GM12891 (cell line): ENCODE measurements around the gene ARHGEF6.
A peak's percentile ranks its signal among the peaks of the same experiment; 100 is the strongest.

Experiments used
- DNase-seq: peaks from one replicate; pipeline ENCODE4 v3.0.0; 2011; ENCODE audit warnings: low spot score; ENCODE audit not compliant: insufficient read length
- FAIRE-seq: peaks from 2 replicates; lab custom pipeline; 2011; peaks lifted over from hg19 to GRCh38; lab: Jason Lieb, UNC
- PAX5 ChIP-seq: IDR thresholded peaks from 2 replicates; pipeline ENCODE4 v1.6.1; 2011; ENCODE audit warnings: low read length, moderate library complexity, mild to moderate bottlenecking; ENCODE audit not compliant: insufficient read depth, severe bottlenecking
- POLR2A ChIP-seq: IDR thresholded peaks from 2 replicates; pipeline ENCODE4 v1.6.1; 2011; ENCODE audit warnings: low read depth, low read length, control low read depth
- POLR2AphosphoS5 ChIP-seq: IDR thresholded peaks from 2 replicates; pipeline ENCODE4 v1.6.1; 2011; ENCODE audit warnings: low read depth, low read length, control low read depth
- POU2F2 ChIP-seq: IDR thresholded peaks from 2 replicates; pipeline ENCODE4 v1.6.1; 2011; ENCODE audit warnings: low read depth, mild to moderate bottlenecking, control low read depth, low read length, moderate library complexity
- SPI1 ChIP-seq: IDR thresholded peaks from 2 replicates; pipeline ENCODE4 v1.6.1; 2011; ENCODE audit warnings: low read depth, low read length, control low read depth
- TAF1 ChIP-seq: IDR thresholded peaks from 2 replicates; pipeline ENCODE4 v1.6.1; 2011; ENCODE audit warnings: low read depth, low read length, control low read depth

The ARHGEF6 gene

GRCh38 chrX:136635235-136635634, 145.5 kb downstream of the ARHGEF6 start:
- FAIRE-seq (peak; percentile 97), DNase-seq (no peak)
- TF ChIP-seq TAF1: no peak
- TF ChIP-seq POLR2A: no peak
- TF ChIP-seq SPI1: no peak
- no peak for TF ChIP-seq POLR2AphosphoS5
- no peak for TF ChIP-seq POU2F2
- no peak for TF ChIP-seq PAX5

- TF ChIP-seq SPI1 (no peak), TAF1 (no peak), POU2F2 (no peak), POLR2A (no peak), PAX5 (no peak), POLR2AphosphoS5 (no peak)
- FAIRE-seq (peak; percentile 56), DNase-seq (no peak)
Measured at GRCh38 chrX:136630881-136631280, 149.9 kb downstream of the ARHGEF6 start.

- peak; percentile 91 for FAIRE-seq
- DNase-seq: no peak
- TF ChIP-seq POLR2AphosphoS5 (no peak), TAF1 (no peak), PAX5 (no peak), POU2F2 (no peak), POLR2A (no peak), SPI1 (no peak)
Measured at GRCh38 chrX:136629084-136629750, 151.5 kb downstream of the ARHGEF6 start.

GRCh38 chrX:136627409-136627808, 153.3 kb downstream of the ARHGEF6 start:
- FAIRE-seq (peak; percentile 91), DNase-seq (no peak)
- no peak for TF ChIP-seq POLR2A
- TF ChIP-seq TAF1: no peak
- no peak for TF ChIP-seq POU2F2
- TF ChIP-seq PAX5: no peak
- TF ChIP-seq POLR2AphosphoS5: no peak
- TF ChIP-seq SPI1: no peak

DNA sequence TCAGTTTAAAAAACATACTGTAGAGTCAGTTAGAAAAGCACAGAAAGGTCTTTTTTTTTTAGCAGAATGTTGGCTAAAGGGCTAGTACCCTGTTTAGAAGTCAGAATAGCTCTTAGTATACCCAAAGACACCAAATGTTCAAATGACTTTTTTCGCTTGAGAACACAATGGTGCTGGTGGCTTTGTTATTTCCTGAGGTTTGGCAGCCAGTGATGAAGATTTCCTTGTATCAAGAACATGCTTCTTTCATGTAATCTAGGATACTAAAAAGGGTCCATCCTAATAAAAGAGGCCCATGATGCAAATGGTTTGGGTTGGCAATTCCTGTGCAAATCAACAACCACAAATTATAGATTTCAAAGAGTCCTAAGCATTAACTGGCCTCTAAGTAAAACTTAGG, 153.8 kb downstream of the ARHGEF6 start:
- TF ChIP-seq PAX5 (no peak), POU2F2 (no peak), SPI1 (no peak), TAF1 (no peak), POLR2AphosphoS5 (no peak), POLR2A (no peak)

DNA sequence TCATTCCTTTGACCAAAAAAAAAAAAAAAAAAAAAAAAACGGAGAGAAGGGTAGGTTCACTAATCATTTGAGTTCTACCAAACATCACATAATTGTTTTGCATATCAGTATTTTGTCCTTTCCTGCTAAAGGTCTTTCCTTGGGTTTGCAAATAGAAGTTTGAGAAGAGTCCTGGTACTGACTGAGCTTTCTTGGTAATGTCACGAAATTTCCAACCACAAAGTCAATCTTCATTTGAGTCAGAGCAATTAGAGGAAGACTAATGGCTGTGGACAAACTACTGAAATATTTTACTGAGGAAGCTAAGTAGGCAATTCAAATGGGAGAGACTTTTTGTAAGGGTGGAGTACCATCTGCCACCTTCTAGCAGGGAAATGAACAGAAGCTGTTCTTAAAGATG, 154.5 kb downstream of the ARHGEF6 start:
- DNase-seq (no peak), FAIRE-seq (peak; percentile 60)
- no peak for TF ChIP-seq SPI1
- TF ChIP-seq POLR2A: no peak
- no peak for TF ChIP-seq POLR2AphosphoS5
- TF ChIP-seq TAF1: no peak
- no peak for TF ChIP-seq POU2F2
- TF ChIP-seq PAX5: no peak

More for the DNA sequence above, 153.8 kb downstream of the ARHGEF6 start:
- no peak for FAIRE-seq
- DNase-seq: no peak

DNA sequence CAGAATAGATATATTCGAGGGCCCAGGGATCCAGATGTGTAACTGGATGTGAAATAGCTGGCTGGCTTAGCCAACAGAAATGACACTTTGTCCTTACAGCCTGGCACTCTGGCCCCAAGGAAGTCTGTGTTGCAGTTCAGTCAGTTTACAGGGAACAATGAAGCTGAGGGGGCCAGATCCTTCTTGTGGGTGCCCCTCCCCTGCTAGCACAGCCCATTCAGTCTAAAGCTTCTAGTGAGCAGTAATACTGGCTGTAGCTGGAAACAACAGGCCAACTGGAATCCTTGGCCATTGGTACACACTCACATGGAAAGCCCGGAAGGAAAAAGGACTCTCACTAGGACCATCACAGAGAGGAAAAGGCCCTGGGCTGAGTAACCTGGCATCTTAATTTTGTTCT, 155.5 kb downstream of the ARHGEF6 start:
- DNase-seq: no peak
- FAIRE-seq: peak; percentile 45
- no peak for TF ChIP-seq POLR2AphosphoS5
- TF ChIP-seq SPI1: no peak

DNA sequence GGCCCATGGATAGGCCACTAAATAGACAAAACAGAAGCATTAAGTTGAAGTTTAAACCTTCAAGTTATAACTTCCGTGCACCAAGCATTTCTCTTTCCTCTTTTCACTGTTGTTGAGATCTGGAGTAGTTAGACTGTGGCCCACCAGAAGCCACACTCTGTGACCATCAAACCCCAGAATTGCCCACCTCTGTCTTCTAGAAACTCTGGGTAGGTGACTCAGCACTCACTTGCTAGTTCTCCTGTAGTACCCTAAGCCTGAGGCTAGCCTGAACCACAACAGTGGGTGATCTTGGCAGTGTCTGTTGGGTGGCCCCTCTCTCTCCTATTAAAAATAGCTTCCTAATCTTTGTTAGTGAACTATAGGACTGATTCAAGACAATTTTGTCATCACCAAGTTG, 157.3 kb downstream of the ARHGEF6 start:
- FAIRE-seq (no peak), DNase-seq (no peak)
- TF ChIP-seq POLR2A (no peak), SPI1 (no peak), POLR2AphosphoS5 (no peak), PAX5 (no peak), POU2F2 (no peak), TAF1 (no peak)

DNA sequence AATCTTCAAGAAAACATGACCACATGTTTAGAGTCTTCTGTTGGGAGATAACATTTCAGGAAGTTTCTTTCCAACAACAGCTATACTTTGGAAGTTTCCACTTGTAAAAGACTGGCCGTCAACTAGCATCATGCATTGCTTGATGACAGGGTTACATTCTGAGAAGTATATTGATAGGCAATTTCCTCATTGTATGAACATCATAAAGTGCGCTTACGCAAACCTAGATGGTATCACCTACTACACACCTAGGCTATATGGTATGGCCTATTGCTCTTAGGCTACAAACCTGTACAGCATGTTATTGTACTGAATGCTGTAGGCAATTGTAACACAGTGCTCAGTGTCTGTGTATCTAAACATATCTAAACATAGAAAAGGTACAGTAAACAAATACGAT, 158.2 kb downstream of the ARHGEF6 start:
- no peak for TF ChIP-seq PAX5
- TF ChIP-seq SPI1: no peak
- no peak for TF ChIP-seq POLR2A
- TF ChIP-seq TAF1: no peak
- TF ChIP-seq POU2F2: no peak
- no peak for TF ChIP-seq POLR2AphosphoS5
- DNase-seq: no peak
- no peak for FAIRE-seq

DNA sequence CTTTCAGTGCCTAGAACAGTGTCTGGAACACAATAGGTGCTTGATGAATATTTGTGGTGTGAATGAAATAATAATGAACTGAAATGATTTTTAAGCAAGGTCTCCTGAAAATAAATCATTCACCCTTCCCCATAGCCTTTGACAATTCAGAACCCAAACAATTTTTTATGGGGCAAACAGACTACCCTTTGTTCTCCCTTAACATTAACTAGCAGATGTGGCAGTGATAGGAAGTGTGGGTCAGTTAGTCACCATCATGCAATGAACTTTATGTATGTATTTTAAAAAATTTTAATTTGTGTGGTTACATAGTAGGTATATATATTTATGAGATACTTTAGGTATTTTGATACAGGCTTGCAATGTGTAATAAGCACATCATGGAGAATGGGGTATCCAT, 160.0 kb downstream of the ARHGEF6 start:
- no peak for FAIRE-seq
- TF ChIP-seq SPI1: no peak
- TF ChIP-seq PAX5: no peak
- TF ChIP-seq POLR2A: no peak
- no peak for TF ChIP-seq POLR2AphosphoS5
- TF ChIP-seq TAF1: no peak
- no peak for TF ChIP-seq POU2F2
- DNase-seq: no peak
